ENCODE data around the gene SYNRG.

SYNRG gene

GRCh38 chr17:37475731-37476420 is 133.3 kb downstream of the SYNRG start:
- no peak for DNase-seq

GRCh38 chr17:37470181-37470580 is 139.0 kb downstream of the SYNRG start:
- no peak for DNase-seq

GRCh38 chr17:37466471-37466870 is 142.7 kb downstream of the SYNRG start:
- DNase-seq: no peak

- DNase-seq: no peak
Observed at GRCh38 chr17:37465069-37465616, 144.1 kb downstream of the SYNRG start.

Data from activated T-cell treated with anti-CD3 and anti-CD28 coated beads, Interleukin-2, amount 50 U/mL, for 1 hour (primary cell).